Measurements from ENCODE around the gene ACYP2.

DNA sequence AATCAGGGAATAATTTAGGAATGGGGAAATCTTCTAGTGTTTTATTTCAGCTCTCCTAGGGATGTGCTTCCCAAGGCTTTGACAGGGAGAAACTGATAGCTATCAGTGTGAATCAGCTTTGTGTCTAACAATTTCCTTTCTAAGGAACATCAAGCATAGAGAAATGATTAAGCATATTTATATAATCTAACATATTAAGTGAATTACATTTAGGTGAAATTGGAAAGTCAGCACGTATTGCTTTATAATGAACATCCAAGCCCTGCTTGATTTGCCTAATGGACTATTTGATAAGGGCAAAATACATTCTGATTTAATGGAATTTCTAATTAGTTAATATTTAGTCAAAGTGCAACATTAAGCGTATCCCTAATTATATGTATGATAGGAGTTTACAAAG lies 160.1 kb downstream of the ACYP2 start:
- TF ChIP-seq, protein P1, sequence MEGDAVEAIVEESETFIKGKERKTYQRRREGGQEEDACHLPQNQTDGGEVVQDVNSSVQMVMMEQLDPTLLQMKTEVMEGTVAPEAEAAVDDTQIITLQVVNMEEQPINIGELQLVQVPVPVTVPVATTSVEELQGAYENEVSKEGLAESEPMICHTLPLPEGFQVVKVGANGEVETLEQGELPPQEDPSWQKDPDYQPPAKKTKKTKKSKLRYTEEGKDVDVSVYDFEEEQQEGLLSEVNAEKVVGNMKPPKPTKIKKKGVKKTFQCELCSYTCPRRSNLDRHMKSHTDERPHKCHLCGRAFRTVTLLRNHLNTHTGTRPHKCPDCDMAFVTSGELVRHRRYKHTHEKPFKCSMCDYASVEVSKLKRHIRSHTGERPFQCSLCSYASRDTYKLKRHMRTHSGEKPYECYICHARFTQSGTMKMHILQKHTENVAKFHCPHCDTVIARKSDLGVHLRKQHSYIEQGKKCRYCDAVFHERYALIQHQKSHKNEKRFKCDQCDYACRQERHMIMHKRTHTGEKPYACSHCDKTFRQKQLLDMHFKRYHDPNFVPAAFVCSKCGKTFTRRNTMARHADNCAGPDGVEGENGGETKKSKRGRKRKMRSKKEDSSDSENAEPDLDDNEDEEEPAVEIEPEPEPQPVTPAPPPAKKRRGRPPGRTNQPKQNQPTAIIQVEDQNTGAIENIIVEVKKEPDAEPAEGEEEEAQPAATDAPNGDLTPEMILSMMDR (IDR thresholded peaks at IDR 0.05), result no peak
- no peak for TF ChIP-seq POLR2A (IDR thresholded peaks at IDR 0.05; ENCODE audit: low read depth)
